NCI-H2227 treated with DMSO at 0.1 percent for 48 hours (cell line): ENCODE results near the gene MARCHF6.
A peak's percentile ranks its signal among the peaks of the same experiment; 100 is the strongest.
"Not testable (repeated sequence)": the region's sequence is repeated elsewhere in the genome, so short reads cannot be mapped to it uniquely, and the experiment has no call there.

Experiments
- DNase-seq: peaks from one replicate; lab custom pipeline; 2025; lab: John Stamatoyannopoulos, UW

The MARCHF6 gene

GRCh38 chr5:10353241-10354047, at the start of gene MARCHF6:
MARCHF6 (plus strand) TSS chr5:10353695; CDS start chr5:10353899, 204 bp downstream.
- peak; percentile 94 for DNase-seq

GRCh38 chr5:10303699-10304170, 49.8 kb upstream of the MARCHF6 start:
- DNase-seq = no peak

GRCh38 chr5:10304932-10305331, 48.6 kb upstream of the MARCHF6 start:
- DNase-seq = no peak

- no peak for DNase-seq
Observed at GRCh38 chr5:10306114-10306513, 47.4 kb upstream of the MARCHF6 start.

GRCh38 chr5:10306806-10307205, 46.7 kb upstream of the MARCHF6 start:
- DNase-seq = peak; percentile 44

GRCh38 chr5:10307206-10308148, 46.0 kb upstream of the MARCHF6 start, which contains the start of gene CMBL:
CMBL (minus strand) TSS chr5:10307902; CDS start chr5:10290762, 17,140 bp downstream.
- peak; percentile 69 for DNase-seq

- no peak for DNase-seq
Observed at GRCh38 chr5:10308844-10309243, 44.7 kb upstream of the MARCHF6 start.

- DNase-seq = peak; percentile 27
Observed at GRCh38 chr5:10310066-10310779, 43.3 kb upstream of the MARCHF6 start.

GRCh38 chr5:10310835-10311570, 42.5 kb upstream of the MARCHF6 start:
- DNase-seq = not testable (repeated sequence)

GRCh38 chr5:10311595-10312425, 41.7 kb upstream of the MARCHF6 start:
- no peak for DNase-seq

- no peak for DNase-seq
Observed at GRCh38 chr5:10315201-10315600, 38.3 kb upstream of the MARCHF6 start.

- no peak for DNase-seq
Observed at GRCh38 chr5:10315824-10316509, 37.5 kb upstream of the MARCHF6 start.

- DNase-seq = no peak
Observed at GRCh38 chr5:10317825-10318682, 35.4 kb upstream of the MARCHF6 start.

- no peak for DNase-seq
Observed at GRCh38 chr5:10319202-10319851, 34.2 kb upstream of the MARCHF6 start.

GRCh38 chr5:10320793-10321192, 32.7 kb upstream of the MARCHF6 start:
- DNase-seq = no peak

- DNase-seq = no peak
Observed at GRCh38 chr5:10321882-10322281, 31.6 kb upstream of the MARCHF6 start.

GRCh38 chr5:10323588-10324488, 29.7 kb upstream of the MARCHF6 start:
- DNase-seq = peak; percentile 70
